Urothelium cell line (cell line): Measurements from ENCODE around the gene MIR17HG.
A peak's percentile ranks its signal among the peaks of the same experiment; 100 is the strongest.
"Not testable (repeated sequence)": the region's sequence is repeated elsewhere in the genome, so short reads cannot be mapped to it uniquely, and the experiment has no call there.

ENCODE experiments used
- DNase-seq: peaks from one replicate; pipeline ENCODE4 v3.0.0; 2011; ENCODE audit warnings: low spot score, mixed read lengths
- FAIRE-seq: peaks from 2 replicates; lab custom pipeline; 2011; peaks lifted over from hg19 to GRCh38; lab: Jason Lieb, UNC

The MIR17HG gene

DNA sequence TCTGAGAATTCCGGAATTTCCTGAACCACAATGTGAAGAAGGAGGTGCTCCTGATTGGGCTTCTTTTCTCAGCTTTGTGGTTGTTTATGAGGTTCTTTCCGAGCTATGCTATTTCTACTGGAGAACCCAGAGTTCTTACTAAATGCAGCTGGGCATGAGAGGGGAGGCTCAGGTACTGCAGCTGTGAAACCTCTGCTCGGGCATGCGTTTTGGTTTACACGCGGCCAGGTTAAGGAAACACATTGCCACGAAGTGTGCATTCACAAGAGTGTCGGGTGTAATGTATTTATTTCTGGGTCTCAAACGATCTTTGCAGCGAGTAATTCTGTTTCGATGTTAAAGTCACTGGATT, 661 bp upstream of the MIR17HG start:
- DNase-seq (peak; percentile 11), FAIRE-seq (no peak)

- peak; percentile 31 for DNase-seq
Measured at GRCh38 chr13:91347996-91348905, 764 bp downstream of the MIR17HG start.

DNA sequence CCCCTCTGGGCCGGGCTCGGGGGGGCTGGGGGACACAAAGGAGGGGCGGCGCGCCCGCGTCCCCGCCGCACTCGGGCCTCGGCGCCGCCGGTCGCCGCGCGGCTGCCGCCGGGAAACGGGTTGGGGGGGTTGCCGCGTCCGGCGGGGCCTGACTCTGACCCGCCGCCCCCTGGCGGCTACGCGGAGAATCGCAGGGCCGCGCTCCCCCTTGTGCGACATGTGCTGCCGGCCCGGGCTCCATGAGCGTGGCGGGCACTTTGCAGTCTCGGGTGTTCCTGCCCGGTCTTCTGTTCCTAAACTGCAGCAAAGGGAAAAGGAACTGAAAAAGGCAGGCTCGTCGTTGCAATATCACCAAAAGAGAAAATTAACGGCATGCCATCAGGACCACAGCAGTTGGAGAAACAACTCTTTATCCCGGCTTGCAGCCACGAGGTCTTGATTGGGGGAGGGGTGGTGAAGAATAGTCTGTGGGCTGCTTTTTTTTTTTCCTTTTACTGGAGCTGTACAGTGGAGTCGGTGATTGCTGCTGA, 1.5 kb downstream of the MIR17HG start:
- FAIRE-seq: no peak

More at GRCh38 chr13:91347996-91348905, 764 bp downstream of the MIR17HG start:
- FAIRE-seq: no peak

GRCh38 chr13:91349992-91350911, 2.8 kb downstream of the MIR17HG start:
- DNase-seq (no peak), FAIRE-seq (no peak)

More for the DNA sequence above, 1.5 kb downstream of the MIR17HG start:
- DNase-seq: peak; percentile 82

DNA sequence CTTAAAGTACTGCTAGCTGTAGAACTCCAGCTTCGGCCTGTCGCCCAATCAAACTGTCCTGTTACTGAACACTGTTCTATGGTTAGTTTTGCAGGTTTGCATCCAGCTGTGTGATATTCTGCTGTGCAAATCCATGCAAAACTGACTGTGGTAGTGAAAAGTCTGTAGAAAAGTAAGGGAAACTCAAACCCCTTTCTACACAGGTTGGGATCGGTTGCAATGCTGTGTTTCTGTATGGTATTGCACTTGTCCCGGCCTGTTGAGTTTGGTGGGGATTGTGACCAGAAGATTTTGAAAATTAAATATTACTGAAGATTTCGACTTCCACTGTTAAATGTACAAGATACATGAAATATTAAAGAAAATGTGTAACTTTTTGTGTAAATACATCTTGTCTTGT, 3.6 kb downstream of the MIR17HG start:
- DNase-seq: no peak
- no peak for FAIRE-seq

DNA sequence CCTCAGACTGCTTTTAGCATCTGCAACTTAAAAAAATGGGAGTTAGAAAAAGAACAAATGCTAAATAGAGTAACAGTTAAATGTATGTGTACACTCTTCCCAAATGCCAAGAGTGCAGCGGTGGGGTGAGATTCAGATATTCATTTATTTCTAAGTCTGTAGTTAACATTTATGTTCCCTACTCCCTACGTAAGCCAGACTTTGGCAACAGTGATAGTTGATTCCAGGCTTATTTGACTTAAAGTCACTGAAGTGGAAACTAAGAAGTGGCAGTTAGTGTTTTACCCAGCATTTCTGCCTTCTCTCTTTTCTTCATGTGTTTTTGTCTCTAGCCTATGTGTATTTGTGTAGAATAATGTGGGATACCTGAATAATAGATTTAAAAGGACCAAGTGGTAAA, 4.5 kb downstream of the MIR17HG start:
- DNase-seq (no peak), FAIRE-seq (no peak)

- DNase-seq, FAIRE-seq: not testable (repeated sequence)
Measured at GRCh38 chr13:91352891-91353290, 5.4 kb downstream of the MIR17HG start.

- no peak for DNase-seq
- no peak for FAIRE-seq
Measured at GRCh38 chr13:91353494-91353893, 6.0 kb downstream of the MIR17HG start.

DNA sequence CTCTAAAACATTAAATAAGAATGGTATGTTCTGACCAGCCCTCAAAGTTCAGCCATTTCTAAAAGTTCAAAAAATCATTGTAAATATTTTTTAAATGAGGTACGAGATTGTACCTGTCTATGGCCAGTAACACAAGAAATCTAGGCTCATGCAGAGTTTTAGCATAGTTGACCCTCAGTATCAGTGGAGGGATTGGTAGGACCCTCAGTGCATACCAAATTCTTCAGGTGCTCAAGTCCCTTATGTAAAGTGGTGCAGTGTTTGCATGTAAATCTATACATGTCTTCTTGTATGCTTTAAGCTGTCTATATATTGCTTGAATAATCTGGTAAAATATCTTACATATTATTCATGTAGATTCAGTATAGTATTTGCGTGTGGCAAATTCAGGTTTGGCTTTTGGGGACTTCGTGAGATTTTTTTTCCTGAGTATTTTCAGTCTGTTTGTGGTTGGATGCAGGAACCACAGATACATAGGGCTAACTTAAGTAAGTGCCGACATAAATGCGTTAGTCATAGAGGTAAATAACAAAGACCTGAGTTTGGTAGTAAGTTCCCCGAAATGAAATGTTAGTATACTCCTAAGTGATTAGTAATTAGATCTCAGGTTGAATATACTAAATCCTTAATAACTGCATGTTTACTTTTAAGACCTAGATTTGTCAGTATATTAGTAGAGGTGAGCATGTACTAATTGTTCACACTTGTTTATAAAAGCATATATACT, 7.8 kb downstream of the MIR17HG start:
- FAIRE-seq (no peak), DNase-seq (no peak)

- no peak for DNase-seq
- no peak for FAIRE-seq
Measured at GRCh38 chr13:91355826-91356710, 8.6 kb downstream of the MIR17HG start.

GRCh38 chr13:91356919-91357612, 9.6 kb downstream of the MIR17HG start:
- no peak for FAIRE-seq
- no peak for DNase-seq

DNA sequence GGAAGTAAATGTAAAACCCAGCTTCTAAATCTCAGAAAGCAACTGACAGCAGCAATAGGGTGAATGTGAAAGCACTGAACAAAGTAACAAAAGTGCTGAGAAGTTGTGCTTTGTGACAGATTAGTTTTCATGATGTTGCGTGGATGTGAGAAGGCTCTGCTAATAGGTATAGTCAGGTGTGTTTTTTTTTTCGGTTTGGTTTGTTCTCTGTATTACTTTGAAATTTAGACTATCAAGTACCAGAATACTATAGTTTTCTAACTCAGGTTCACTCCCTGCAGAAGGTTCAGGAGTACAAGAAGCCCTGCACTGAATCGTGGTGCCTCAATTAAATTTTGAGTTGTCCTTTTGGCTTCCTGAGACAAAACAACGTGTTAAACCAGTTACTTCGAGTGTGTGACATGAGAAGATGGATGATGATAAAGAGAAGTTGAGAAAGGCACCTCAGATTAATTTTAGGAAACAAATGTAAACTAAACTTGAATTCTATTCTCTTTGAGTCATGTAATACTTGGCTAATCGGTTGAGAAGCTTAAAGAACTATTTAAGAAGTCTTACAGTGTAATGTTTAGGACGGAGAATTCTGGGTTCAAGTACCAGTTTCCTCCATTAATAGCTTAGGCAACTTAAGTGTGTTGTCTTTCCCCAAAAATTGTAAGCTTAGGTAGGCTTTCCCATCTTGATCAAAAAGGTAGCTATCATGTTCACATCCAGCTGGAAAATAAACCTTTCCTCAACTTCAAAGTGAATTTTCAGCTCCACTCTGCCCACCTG, 10.3 kb downstream of the MIR17HG start:
- FAIRE-seq (no peak), DNase-seq (no peak)

DNA sequence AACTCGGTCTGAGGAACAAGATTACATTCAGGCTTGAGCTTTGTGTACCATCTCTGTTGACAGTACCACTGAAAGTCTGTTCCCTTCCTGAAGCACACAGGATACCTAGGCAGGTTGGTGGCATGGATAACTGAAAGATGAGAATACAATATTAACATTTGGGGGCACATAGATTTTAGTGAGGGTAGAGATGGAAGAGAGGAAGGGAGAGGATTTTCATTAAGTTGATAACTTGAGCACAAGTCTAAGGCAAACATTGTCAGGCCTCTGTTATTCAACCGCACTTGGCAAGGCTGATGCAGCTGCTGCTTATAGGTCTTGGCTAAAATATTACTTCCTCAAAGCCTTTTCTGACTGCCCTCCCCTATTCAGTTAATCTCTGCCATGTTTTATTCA, 10.9 kb downstream of the MIR17HG start:
- DNase-seq: no peak
- no peak for FAIRE-seq

DNA sequence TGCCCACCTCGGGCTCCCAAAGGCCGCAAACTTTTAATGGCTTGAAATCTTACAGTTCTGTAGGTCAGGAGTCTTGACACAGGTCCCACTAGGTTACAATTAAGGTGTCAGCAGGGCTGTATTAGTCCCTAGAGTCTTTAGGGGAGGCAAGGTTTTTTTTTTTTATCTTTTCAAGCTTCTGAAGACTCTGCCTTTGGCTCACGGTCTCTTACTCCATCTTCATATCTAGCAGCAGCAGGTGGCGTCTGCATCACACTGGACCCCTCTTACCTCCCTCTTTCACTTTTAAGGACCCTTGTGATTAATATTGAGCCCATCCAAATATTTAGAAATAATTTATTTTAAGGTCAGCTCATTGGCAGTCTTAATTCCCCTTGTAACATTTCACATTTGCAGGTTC, 11.6 kb downstream of the MIR17HG start:
- no peak for FAIRE-seq
- DNase-seq: no peak

GRCh38 chr13:91359631-91360030, 12.1 kb downstream of the MIR17HG start:
- FAIRE-seq: no peak
- DNase-seq: no peak

GRCh38 chr13:91360246-91360751, 12.8 kb downstream of the MIR17HG start:
- no peak for FAIRE-seq

DNA sequence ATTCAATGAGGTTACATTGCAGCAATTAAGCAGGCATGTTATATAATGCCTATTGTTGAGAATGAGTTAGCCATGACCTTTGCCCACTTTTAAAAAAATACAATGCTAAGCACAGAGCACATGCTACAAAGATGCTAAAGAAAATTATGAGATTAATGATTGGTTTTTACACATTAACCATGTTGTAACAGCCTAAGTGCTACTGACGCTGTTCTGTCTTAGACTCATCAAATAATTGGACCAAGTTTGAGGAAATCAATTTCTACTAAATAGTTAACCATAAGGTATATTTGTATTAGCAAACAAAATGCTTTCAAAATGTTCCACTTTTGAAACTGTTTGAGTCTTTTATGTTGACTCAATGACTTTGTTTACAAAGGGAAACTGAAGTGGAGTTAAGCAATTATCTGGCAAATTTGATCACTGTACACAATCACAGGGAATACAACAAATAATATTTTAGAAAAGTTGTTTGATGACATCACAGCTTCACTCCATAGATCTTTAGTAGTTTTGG, 14.3 kb downstream of the MIR17HG start:
- FAIRE-seq: no peak

More at GRCh38 chr13:91360246-91360751, 12.8 kb downstream of the MIR17HG start:
- DNase-seq: no peak

DNA sequence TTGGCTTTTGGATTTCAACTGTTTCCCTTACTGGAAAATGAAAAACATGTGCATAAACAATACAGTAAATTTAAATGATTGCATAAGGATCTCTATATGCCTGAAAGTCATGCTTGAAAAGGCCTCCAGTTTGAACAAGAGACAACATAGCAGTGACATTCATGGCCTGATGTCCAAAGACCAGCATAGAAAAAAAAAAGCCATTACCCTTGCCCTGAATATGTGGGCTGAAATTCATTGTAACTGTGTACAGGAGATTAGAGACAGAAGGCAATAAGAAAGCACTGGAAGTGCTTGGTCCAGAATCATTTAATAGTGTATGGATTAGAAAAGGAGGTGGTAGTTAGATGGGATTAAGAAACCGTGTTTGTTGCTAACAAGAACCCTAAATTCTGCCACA, 15.4 kb downstream of the MIR17HG start:
- DNase-seq: no peak
- FAIRE-seq: no peak

More for the DNA sequence above, 14.3 kb downstream of the MIR17HG start:
- no peak for DNase-seq
